ENCODE measurements around the gene MCHR2.

MCHR2 gene

DNA sequence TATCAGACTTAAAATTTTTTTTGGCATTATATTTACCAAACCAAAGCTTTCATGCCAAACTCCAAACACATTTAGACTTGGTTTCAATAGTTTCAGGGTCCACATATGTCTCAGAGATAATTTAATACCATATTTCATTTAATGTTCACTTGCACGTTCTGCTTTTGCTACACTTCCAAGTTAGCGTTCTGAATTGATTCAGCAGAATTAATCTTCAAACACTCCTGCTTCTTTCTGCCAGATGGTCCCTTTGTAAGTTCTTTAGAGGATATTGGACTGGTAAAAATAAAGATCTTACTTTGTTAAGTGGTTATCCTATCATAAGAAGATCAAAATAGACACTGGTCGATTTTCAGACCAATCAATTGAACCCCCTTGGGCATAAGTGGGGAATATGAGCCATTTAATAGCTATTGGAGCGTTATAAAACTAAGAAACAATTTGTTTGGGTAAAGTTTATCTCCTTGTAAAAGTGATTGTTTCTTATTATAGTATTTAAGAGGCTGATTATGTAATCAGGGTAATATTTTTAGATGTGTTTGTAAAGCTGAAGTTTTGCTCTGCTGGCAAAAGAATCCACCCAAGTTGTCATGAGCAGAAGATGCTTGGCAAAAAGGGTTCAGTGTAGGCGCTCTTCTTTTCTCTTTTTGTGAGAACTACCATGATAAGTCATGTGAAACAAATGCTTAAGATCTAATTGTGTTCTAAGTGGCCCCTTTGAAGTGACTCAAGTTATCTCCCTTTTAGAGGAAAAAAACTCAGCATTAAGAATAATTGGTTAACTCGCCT lies 92.2 kb downstream of the MCHR2 start:
- H3K9me3 ChIP-seq (ENCODE audit: control insufficient read depth, low read length), result no peaks in the 10 kb centered on the region
- 74 to 100% methylated on average over 1 to 3 of the region's 6 CpGs for WGBS, 2 experiments (ENCODE audit: insufficient coverage in 2 of 2)
- no peaks in the 10 kb centered on the region for H3K4me1 ChIP-seq (ENCODE audit: control insufficient read depth, insufficient read depth, low read length, poor library complexity, severe bottlenecking)
- no peak overlapping the region for H3K4me3 ChIP-seq (ENCODE audit: extremely low read depth, insufficient read depth, low read length, poor library complexity, severe bottlenecking)
- H3K27ac ChIP-seq (ENCODE audit: low read depth, low read length, severe bottlenecking), result no peak overlapping the region
- H3K36me3 ChIP-seq (ENCODE audit: control insufficient read depth, insufficient read depth, low read length), result no peaks in the 10 kb centered on the region

DNA sequence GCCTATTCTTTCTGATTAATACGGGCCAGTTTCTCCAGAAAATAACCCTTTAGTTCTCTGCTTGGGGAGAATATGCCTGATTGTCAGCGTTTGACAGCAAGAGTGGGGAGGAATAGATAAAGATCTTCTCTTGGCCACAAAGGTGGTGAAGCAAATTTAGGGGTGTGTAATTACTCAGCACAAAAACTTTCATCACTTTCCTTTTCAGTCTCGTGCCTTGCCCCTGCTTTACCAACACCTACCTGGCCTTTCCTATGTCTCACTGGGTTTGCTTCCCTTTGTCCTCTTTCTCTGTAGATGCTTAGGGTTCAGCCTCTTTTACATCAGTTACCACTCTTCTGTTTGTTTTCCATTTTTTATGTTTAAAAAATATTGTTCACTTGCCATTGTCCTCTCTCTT lies 99.2 kb downstream of the MCHR2 start:
- H3K4me1 ChIP-seq (ENCODE audit: control insufficient read depth, insufficient read depth, low read length, poor library complexity, severe bottlenecking), result no peaks in the 10 kb centered on the region
- no peak overlapping the region for H3K4me3 ChIP-seq (ENCODE audit: extremely low read depth, insufficient read depth, low read length, poor library complexity, severe bottlenecking)
- H3K36me3 ChIP-seq (ENCODE audit: control insufficient read depth, insufficient read depth, low read length), result no peaks in the 10 kb centered on the region
- no peaks in the 10 kb centered on the region for H3K9me3 ChIP-seq (ENCODE audit: control insufficient read depth, low read length)
- WGBS, 2 experiments (ENCODE audit: insufficient coverage in 2 of 2), result 50% methylated on average over 1 of the region's 3 CpGs
- no peak overlapping the region for H3K27ac ChIP-seq (ENCODE audit: low read depth, low read length, severe bottlenecking)

DNA sequence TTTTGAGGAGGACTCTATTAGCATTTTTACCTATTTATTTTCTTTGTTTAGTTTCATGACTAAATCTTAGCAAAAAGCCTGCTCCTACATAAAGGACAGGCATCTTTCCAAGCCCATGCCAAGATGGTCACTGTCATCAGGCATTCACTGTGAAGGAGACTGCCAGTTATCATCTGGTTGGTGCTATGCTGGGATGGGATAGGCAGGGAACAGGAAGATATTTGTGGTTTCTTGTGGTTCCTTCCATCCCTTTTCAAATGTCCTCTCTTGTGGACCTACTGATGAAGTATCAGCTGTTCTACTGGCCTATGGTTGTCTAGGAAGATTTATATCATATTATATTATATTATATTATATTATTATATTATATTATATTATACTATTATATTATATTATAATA lies 107.0 kb downstream of the MCHR2 start:
- Histone ChIP-seq H3K27ac (ENCODE audit: low read depth, low read length, severe bottlenecking) (no peak overlapping the region), H3K4me3 (ENCODE audit: extremely low read depth, insufficient read depth, low read length, poor library complexity, severe bottlenecking) (no peak overlapping the region), H3K9me3 (ENCODE audit: control insufficient read depth, low read length) (no peaks in the 10 kb centered on the region), H3K4me1 (ENCODE audit: control insufficient read depth, insufficient read depth, low read length, poor library complexity, severe bottlenecking) (no peaks in the 10 kb centered on the region), H3K36me3 (ENCODE audit: control insufficient read depth, insufficient read depth, low read length) (no peaks in the 10 kb centered on the region)

DNA sequence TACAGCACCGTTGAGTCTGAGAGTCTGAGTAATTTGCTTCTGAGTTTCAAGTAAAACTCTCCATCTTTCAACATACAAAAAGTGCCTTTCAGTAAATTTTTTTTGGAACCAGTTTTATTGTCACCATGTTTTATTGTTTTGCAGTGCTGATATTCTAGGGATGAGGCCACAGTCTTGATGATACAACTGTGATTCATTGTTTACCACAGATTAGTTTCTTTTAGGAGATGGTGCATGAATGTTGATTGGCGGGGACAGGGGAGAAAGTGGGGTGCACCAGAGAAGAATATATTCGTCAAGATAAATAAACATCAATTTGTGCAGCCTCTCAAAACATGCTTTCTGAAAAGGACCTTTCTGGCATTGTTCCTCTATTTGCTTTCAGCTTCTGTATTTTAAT lies 109.0 kb downstream of the MCHR2 start:
- H3K9me3 ChIP-seq (ENCODE audit: control insufficient read depth, low read length), result no peaks in the 10 kb centered on the region
- no peak overlapping the region for H3K27ac ChIP-seq (ENCODE audit: low read depth, low read length, severe bottlenecking)
- WGBS, 2 experiments (ENCODE audit: insufficient coverage in 2 of 2), result no CpG with 5 or more reads among the region's 3 CpGs
- no peak overlapping the region for H3K4me3 ChIP-seq (ENCODE audit: extremely low read depth, insufficient read depth, low read length, poor library complexity, severe bottlenecking)
- no peaks in the 10 kb centered on the region for H3K4me1 ChIP-seq (ENCODE audit: control insufficient read depth, insufficient read depth, low read length, poor library complexity, severe bottlenecking)
- H3K36me3 ChIP-seq (ENCODE audit: control insufficient read depth, insufficient read depth, low read length), result no peaks in the 10 kb centered on the region

DNA sequence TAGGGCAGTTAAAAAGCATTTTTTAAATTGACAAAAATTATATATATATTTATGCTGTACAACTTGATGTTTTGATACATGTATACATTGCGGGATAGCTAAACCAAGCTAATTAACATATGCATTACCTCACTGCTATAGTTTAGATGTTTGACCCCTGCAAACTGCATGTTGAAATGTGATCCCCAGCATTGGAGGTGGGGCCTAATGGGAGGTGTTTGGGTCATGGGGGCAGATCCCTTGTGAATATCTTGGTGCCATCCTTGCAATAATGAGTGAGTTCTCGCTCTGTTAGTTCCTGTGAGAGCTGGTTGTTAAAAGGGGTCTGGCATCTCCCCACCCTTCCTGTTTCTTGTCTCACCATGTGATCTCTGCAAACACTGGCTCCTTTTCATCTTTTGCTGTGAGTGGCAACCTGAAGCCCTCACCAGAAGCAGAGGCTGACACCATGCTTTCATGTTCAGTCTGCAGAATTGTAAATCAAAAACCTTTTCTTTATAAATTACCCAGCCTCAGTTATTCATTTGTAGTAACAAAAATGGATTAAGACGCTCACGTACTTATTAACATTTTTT lies 111.8 kb downstream of the MCHR2 start:
- no peaks in the 10 kb centered on the region for H3K4me1 ChIP-seq (ENCODE audit: control insufficient read depth, insufficient read depth, low read length, poor library complexity, severe bottlenecking)
- WGBS, 2 experiments (ENCODE audit: insufficient coverage in 2 of 2), result no CpG with 5 or more reads among the region's 4 CpGs
- no peaks in the 10 kb centered on the region for H3K36me3 ChIP-seq (ENCODE audit: control insufficient read depth, insufficient read depth, low read length)
- no peaks in the 10 kb centered on the region for H3K9me3 ChIP-seq (ENCODE audit: control insufficient read depth, low read length)
- no peak overlapping the region for H3K27ac ChIP-seq (ENCODE audit: low read depth, low read length, severe bottlenecking)
- no peak overlapping the region for H3K4me3 ChIP-seq (ENCODE audit: extremely low read depth, insufficient read depth, low read length, poor library complexity, severe bottlenecking)

DNA sequence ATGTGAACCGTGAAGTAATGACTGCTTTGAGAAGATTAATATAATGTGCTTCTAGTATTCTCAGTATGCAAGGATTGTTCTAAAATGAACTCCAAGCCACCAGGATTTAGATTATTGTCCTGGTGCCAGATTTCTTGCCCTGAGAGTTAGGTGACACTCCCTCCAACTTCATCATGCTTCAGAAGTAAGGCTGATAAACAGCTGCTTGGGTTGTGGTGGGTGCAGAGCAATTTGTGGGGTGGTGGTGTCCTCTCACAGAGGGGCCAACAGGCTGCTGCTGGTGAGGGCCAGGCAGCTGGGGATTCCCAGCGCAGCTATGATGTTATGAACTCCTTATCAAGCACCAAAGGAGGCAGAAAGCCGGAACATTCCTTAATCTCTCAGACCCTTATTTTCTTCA lies 114.6 kb downstream of the MCHR2 start:
- Histone ChIP-seq H3K27ac (ENCODE audit: low read depth, low read length, severe bottlenecking) (no peak overlapping the region), H3K4me1 (ENCODE audit: control insufficient read depth, insufficient read depth, low read length, poor library complexity, severe bottlenecking) (no peaks in the 10 kb centered on the region), H3K9me3 (ENCODE audit: control insufficient read depth, low read length) (no peaks in the 10 kb centered on the region), H3K4me3 (ENCODE audit: extremely low read depth, insufficient read depth, low read length, poor library complexity, severe bottlenecking) (no peak overlapping the region), H3K36me3 (ENCODE audit: control insufficient read depth, insufficient read depth, low read length) (no peaks in the 10 kb centered on the region)
- 0% methylated on average over 1 of the region's 3 CpGs; no CpG with 5 or more reads in 1 of the 2 experiments for WGBS, 2 experiments (ENCODE audit: insufficient coverage in 2 of 2)

DNA sequence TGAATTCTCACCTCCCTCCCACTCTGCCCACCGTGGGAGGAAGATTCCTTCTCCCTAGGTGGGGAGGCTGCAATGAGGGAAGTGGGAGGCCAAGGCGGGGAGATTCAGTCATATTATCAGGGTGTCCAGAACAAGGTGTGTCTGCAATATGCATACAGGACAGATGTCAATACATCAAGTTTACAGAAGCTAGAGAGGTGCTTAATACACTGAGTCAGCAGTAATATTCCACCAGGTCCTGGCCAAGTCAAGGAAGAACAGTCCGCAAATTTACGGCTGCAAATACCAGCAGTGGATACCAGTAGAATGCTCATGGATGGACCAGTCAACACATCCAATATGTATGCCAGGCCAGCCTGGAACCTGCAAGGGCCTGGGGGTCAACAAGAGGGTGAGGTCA lies 119.0 kb downstream of the MCHR2 start:
- Histone ChIP-seq H3K27ac (ENCODE audit: low read depth, low read length, severe bottlenecking) (no peak overlapping the region), H3K4me3 (ENCODE audit: extremely low read depth, insufficient read depth, low read length, poor library complexity, severe bottlenecking) (no peak overlapping the region), H3K4me1 (ENCODE audit: control insufficient read depth, insufficient read depth, low read length, poor library complexity, severe bottlenecking) (no peaks in the 10 kb centered on the region), H3K36me3 (ENCODE audit: control insufficient read depth, insufficient read depth, low read length) (no peaks in the 10 kb centered on the region), H3K9me3 (ENCODE audit: control insufficient read depth, low read length) (no peaks in the 10 kb centered on the region)
- 100% methylated on average over 2 of the region's 4 CpGs for WGBS, 2 experiments (ENCODE audit: insufficient coverage in 2 of 2)

DNA sequence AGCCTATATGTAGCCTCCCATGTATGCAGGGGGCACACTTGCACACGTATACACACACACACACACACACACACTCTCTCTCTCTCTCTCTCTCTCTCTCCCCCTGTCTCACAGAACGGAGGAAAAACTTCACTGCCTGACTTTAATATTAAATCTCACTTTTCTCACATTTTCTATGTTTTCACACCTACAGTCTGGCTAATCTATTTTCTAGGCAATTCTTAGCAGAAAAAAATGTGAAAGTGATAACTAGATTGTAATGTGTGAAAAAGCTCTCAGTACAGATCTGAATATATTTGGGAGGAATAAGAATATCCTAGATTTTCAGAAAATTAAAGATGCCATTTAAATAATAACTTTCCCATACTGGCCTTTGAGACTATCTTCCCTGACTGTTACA lies 120.9 kb downstream of the MCHR2 start:
- Histone ChIP-seq H3K27ac (ENCODE audit: low read depth, low read length, severe bottlenecking) (no peak overlapping the region), H3K36me3 (ENCODE audit: control insufficient read depth, insufficient read depth, low read length) (no peaks in the 10 kb centered on the region), H3K9me3 (ENCODE audit: control insufficient read depth, low read length) (no peaks in the 10 kb centered on the region), H3K4me3 (ENCODE audit: extremely low read depth, insufficient read depth, low read length, poor library complexity, severe bottlenecking) (no peak overlapping the region), H3K4me1 (ENCODE audit: control insufficient read depth, insufficient read depth, low read length, poor library complexity, severe bottlenecking) (no peaks in the 10 kb centered on the region)
- 88% methylated on average over 2 of the region's 2 CpGs; no CpG with 5 or more reads in 1 of the 2 experiments for WGBS, 2 experiments (ENCODE audit: insufficient coverage in 2 of 2)

DNA sequence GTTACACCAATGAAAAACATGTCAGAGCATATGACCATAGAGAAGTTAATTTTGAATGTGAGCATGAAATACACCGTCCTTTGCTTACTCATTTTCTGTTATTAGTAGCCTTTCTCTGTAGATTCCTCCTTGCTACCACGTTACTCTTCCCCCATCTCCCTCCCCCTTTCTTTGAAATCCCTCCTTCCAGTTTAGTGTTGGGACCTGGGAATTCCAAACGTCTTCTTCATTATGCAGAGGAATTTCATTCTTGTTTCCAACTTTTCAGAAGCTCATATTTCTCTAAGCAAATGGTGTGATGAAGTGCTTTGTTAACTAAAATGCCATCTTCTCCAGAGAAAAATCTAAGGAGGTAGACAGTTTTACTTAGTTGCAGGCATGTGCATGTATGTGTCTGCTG lies 122.4 kb downstream of the MCHR2 start:
- Histone ChIP-seq H3K4me1 (ENCODE audit: control insufficient read depth, insufficient read depth, low read length, poor library complexity, severe bottlenecking) (no peaks in the 10 kb centered on the region), H3K36me3 (ENCODE audit: control insufficient read depth, insufficient read depth, low read length) (no peaks in the 10 kb centered on the region), H3K4me3 (ENCODE audit: extremely low read depth, insufficient read depth, low read length, poor library complexity, severe bottlenecking) (no peak overlapping the region), H3K9me3 (ENCODE audit: control insufficient read depth, low read length) (no peaks in the 10 kb centered on the region), H3K27ac (ENCODE audit: low read depth, low read length, severe bottlenecking) (no peak overlapping the region)
- no CpG with 5 or more reads among the region's 3 CpGs for WGBS, 2 experiments (ENCODE audit: insufficient coverage in 2 of 2)

Data from mesodermal cell (in vitro differentiated cells).